IMR-90 (cell line): ENCODE data around the gene MTAP. TPM values are rescaled to one million over a fixed set of nuclear protein-coding genes. Genes with fewer than 3 reads are reported as not detected.

Experiments
- ATAC-seq: fragments of 200-7000 bp; cut with Tn5 transposase; 2 replicates; pipeline ENCODE4 v1.9.1; 2020; ENCODE audit warnings: low read depth, mild to moderate bottlenecking, moderate library complexity
- BruUV-seq: library from RNA; stranded (reverse); fragments of 400-500 nt; replicated peaks from 2 replicates; lab custom pipeline; 2021; lab: Mats Ljungman, UMichigan
- CTCF ChIA-PET: fragments of 300-600 bp; formaldehyde crosslinking; extraction: SDS; loops from one replicate; lab custom pipeline; 2021; ENCODE audit warnings: antibody characterized with exemption; lab: Yijun Ruan, JAX
- POLR2A ChIA-PET: fragments of 300-600 bp; sonication (Branson Sonifier 250); formaldehyde crosslinking; loops from one replicate; lab custom pipeline; 2022; ENCODE audit warnings: antibody characterized with exemption; ENCODE audit not compliant: unreplicated experiment; lab: Charles Lee
- DNase-seq: peaks from one replicate; pipeline ENCODE4 v3.0.0; 2013
- H2AFZ ChIP-seq: replicated peaks from 2 replicates; pipeline ENCODE3; 2013; ENCODE audit warnings: low read length, mild to moderate bottlenecking; ENCODE audit not compliant: poor library complexity
- H2AK5ac ChIP-seq: 2 replicates; pipeline ENCODE4 v1.6.1; 2013; ENCODE audit warnings: low read depth, low read length, inconsistent platforms
- H2AK9ac ChIP-seq: replicated peaks from 2 replicates; pipeline ENCODE3; 2013; ENCODE audit warnings: mild to moderate bottlenecking, low read depth, low read length, moderate library complexity; ENCODE audit not compliant: poor library complexity
- H2BK120ac ChIP-seq: 2 replicates; pipeline ENCODE4 v1.6.1; 2013; ENCODE audit warnings: low read depth, low read length, inconsistent platforms
- H2BK15ac ChIP-seq: 3 replicates; pipeline ENCODE4 v1.6.1; 2013; ENCODE audit warnings: low read depth, low read length, inconsistent platforms
- H2BK20ac ChIP-seq: 2 replicates; pipeline ENCODE4 v1.6.1; 2013; ENCODE audit warnings: low read depth, mild to moderate bottlenecking, inconsistent platforms, low read length, moderate library complexity
- H2BK5ac ChIP-seq: 2 replicates; pipeline ENCODE4 v1.6.1; 2013; ENCODE audit warnings: mild to moderate bottlenecking, low read depth, low read length, inconsistent platforms; ENCODE audit not compliant: poor library complexity, severe bottlenecking
- H3K14ac ChIP-seq: replicated peaks from 2 replicates; pipeline ENCODE4 v1.6.1; 2013; ENCODE audit warnings: low read depth, low read length, inconsistent platforms
- H3K18ac ChIP-seq: 2 replicates; pipeline ENCODE4 v1.6.1; 2013; ENCODE audit warnings: low read depth, low read length, control low read depth
- H3K23ac ChIP-seq: 2 replicates; pipeline ENCODE4 v1.6.1; 2013; ENCODE audit warnings: low read depth, low read length, inconsistent platforms
- H3K27ac ChIP-seq: 2 replicates; pipeline ENCODE4 v1.5.1; 2013; ENCODE audit warnings: mild to moderate bottlenecking, control low read depth, low read length; ENCODE audit not compliant: insufficient read depth
- H3K27me3 ChIP-seq: 2 replicates; pipeline ENCODE4 v1.6.1; 2013; ENCODE audit warnings: low read length; ENCODE audit not compliant: control insufficient read depth, insufficient read depth
- H3K36me3 ChIP-seq: 2 replicates; pipeline ENCODE4 v1.6.1; 2013; ENCODE audit warnings: low read length, mixed read lengths; ENCODE audit not compliant: control insufficient read depth, insufficient read depth
- H3K4ac ChIP-seq: 2 replicates; pipeline ENCODE4 v1.6.1; 2013; ENCODE audit warnings: low read depth, low read length, inconsistent platforms
- H3K4me1 ChIP-seq: 2 replicates; pipeline ENCODE4 v1.6.1; 2013; ENCODE audit warnings: low read length, mixed read lengths; ENCODE audit not compliant: control insufficient read depth, insufficient read depth
- H3K4me2 ChIP-seq: 2 replicates; pipeline ENCODE4 v1.6.1; 2013; ENCODE audit warnings: low read depth, mild to moderate bottlenecking, control low read depth, low read length, moderate library complexity
- H3K4me3 ChIP-seq: 2 replicates; pipeline ENCODE4 v1.5.1; 2013; ENCODE audit warnings: low read depth, mild to moderate bottlenecking, control low read depth, low read length, moderate library complexity; ENCODE audit not compliant: insufficient read depth
- H3K56ac ChIP-seq: 2 replicates; pipeline ENCODE4 v1.6.1; 2013; ENCODE audit warnings: low read length, inconsistent platforms; ENCODE audit not compliant: insufficient read depth; ENCODE audit errors: extremely low read depth
- H3K79me1 ChIP-seq, 2 experiments: 2 replicates each; pipeline ENCODE4 v1.6.1; 2013; ENCODE audit warnings: low read length in 2 of 2, inconsistent platforms in 1 of 2, low read depth in 1 of 2
- H3K9ac ChIP-seq: 2 replicates; pipeline ENCODE4 v1.6.1; 2013; ENCODE audit warnings: low read depth, low read length, control low read depth
- H3K9me1 ChIP-seq: 2 replicates; pipeline ENCODE4 v1.6.1; 2013; ENCODE audit warnings: low read length, inconsistent platforms; ENCODE audit not compliant: insufficient read depth
- H3K9me3 ChIP-seq: 2 replicates; pipeline ENCODE4 v1.6.1; 2013; ENCODE audit warnings: low read length; ENCODE audit not compliant: control insufficient read depth, insufficient read depth
- H4K20me1 ChIP-seq: 2 replicates; pipeline ENCODE4 v1.6.1; 2013; ENCODE audit warnings: low read length, inconsistent platforms; ENCODE audit not compliant: insufficient read depth
- H4K5ac ChIP-seq: 2 replicates; pipeline ENCODE4 v1.6.1; 2013; ENCODE audit warnings: mild to moderate bottlenecking, low read depth, low read length, control low read depth
- H4K8ac ChIP-seq, 2 experiments: 2 replicates each; pipeline ENCODE4 v1.6.1; 2013; ENCODE audit warnings: low read depth in 2 of 2, low read length in 2 of 2, control low read depth in 1 of 2, inconsistent platforms in 1 of 2
- H4K91ac ChIP-seq: 2 replicates; pipeline ENCODE4 v1.6.1; 2013; ENCODE audit warnings: low read depth, low read length, inconsistent platforms; ENCODE audit not compliant: insufficient read depth
- CEBPB ChIP-seq: IDR thresholded peaks from 2 replicates; pipeline ENCODE4 v1.6.1; 2012; ENCODE audit warnings: low read depth, low read length, improper control_type of control experiment
- CHD1 ChIP-seq: IDR thresholded peaks from 2 replicates; pipeline ENCODE4 v1.6.1; 2012; ENCODE audit warnings: low read depth, low read length, improper control_type of control experiment
- NFE2L2 ChIP-seq: fragments of 150-350 bp; IDR thresholded peaks from 2 replicates; pipeline ENCODE4 v1.6.1; 2016; ENCODE audit warnings: low read depth, mild to moderate bottlenecking, low read length
- POLR2A ChIP-seq: IDR thresholded peaks from 2 replicates; pipeline ENCODE4 v1.6.1; 2012; ENCODE audit warnings: mild to moderate bottlenecking, low read depth, low read length
- WGBS, 2 experiments: methylation state at CpG; one replicate each; pipeline versions ENCODE4 v1.1.5 to v1.1.7; 2013; ENCODE audit warnings: missing lambda C conversion rate in 2 of 2; ENCODE audit not compliant: insufficient read length in 1 of 2; ENCODE audit errors: extremely low coverage in 2 of 2; 5-methylcytosine and 5-hydroxymethylcytosine counted together
- dilution Hi-C: fragments of 300-500 bp; cut with HindIII; formaldehyde crosslinking; loops from one replicate; pipeline ENCODE4 v1.14.3; 2018; ENCODE audit warnings: low sequenced_read_pairs; ENCODE audit not compliant: unreplicated experiment
- in situ Hi-C: fragments of 300-500 bp; cut with MboI; formaldehyde crosslinking; loops from 3 replicates; pipeline ENCODE4 v1.14.3; 2019; ENCODE audit warnings: low sequenced_read_pairs, inconsistent platforms, mixed read lengths
- intact Hi-C: fragments of 100-400 bp; cut with micrococcal nuclease; formaldehyde crosslinking; loops from 2 replicates; pipeline ENCODE4 v1.10.0; 2022
- polyA plus RNA-seq, 3 experiments: library from polyadenylated mRNA; depleted of rRNA; stranded (reverse); fragments of >200 nt; gene quantifications; 2 replicates each; pipeline ENCODE4 v1.2.3, GENCODE V29; 2012; ENCODE audit warnings: low replicate concordance in 1 of 3
- total RNA-seq: library from RNA; depleted of rRNA; stranded (reverse); fragments of >200 nt; gene quantifications from 2 replicates; pipeline ENCODE4 v1.2.3, GENCODE V29; 2012
- TF ChIP-seq, protein P1 (sequence below): fragments of 150-350 bp; IDR thresholded peaks from 2 replicates; pipeline ENCODE4 v1.6.1; 2017; ENCODE audit warnings: mild to moderate bottlenecking, antibody characterized with exemption, low read length, low read depth

MTAP gene
- total and polyA plus RNA-seq, 2 of the 4 experiments (the other 2 are of a cell fraction) = 15.7 to 50.9 TPM

- no peak for TF ChIP-seq NFE2L2
Measured at GRCh38 chr9:21831841-21832509, 29.5 kb downstream of the MTAP start (continued).

- H4K5ac ChIP-seq = no peak overlapping the region
Measured at GRCh38 chr9:21833090-21833801, 30.8 kb downstream of the MTAP start.

More at GRCh38 chr9:21833090-21833801, 30.8 kb downstream of the MTAP start:
- DNase-seq (no peak), ATAC-seq (no peak)
- POLR2A ChIA-PET = no interaction called here
- Histone ChIP-seq H3K9me1 (peaks cover 8% of the 10 kb centered on the region; the same call in 1 of the 2 replicates), H3K4me3 (no peak overlapping the region), H3K79me1 (peaks cover 40 to 67% of the 10 kb centered on the region in 2 experiments), H3K27ac (no peak overlapping the region), H2BK5ac (peak overlapping the region; percentile 23), H3K9me3 (no peaks in the 10 kb centered on the region), H4K20me1 (no peaks in the 10 kb centered on the region; the same call in 1 of the 2 replicates), H3K36me3 (peaks cover 16% of the 10 kb centered on the region), H3K27me3 (no peaks in the 10 kb centered on the region), H4K91ac (no peak overlapping the region), H4K8ac (no peak overlapping the region), H3K9ac (no peak overlapping the region), H3K23ac (no peak overlapping the region), H2AK5ac (peak overlapping the region; percentile 25; the same call in 1 of the 2 replicates), H2BK120ac (0 out of 2 replicates have a peak overlapping the region, but pooled peaks have one; percentile 22), H2AK9ac (no peak overlapping the region), H3K56ac (no peak overlapping the region), H3K4ac (peak overlapping the region; percentile 42; the same call in 1 of the 2 replicates), H3K14ac (no peak overlapping the region; the same call in 1 of the 2 replicates), H3K4me2 (no peak overlapping the region), H2BK15ac (peak overlapping the region; percentile 67; the same call in 1 of the 3 replicates), H2BK20ac (peak overlapping the region; percentile 10; the same call in 1 of the 2 replicates), H2AFZ (no peak overlapping the region), H3K18ac (no peak overlapping the region; the same call in 1 of the 2 replicates), H3K4me1 (peaks cover 28% of the 10 kb centered on the region)
- intact Hi-C loops = loop anchor here (5.0 kb wide), 1 partner anchor 134 kb away; no protein-coding TSS in a partner anchor
- CTCF ChIA-PET = no interaction called here
- BruUV-seq = no TSS peak
- no CpG with 5 or more reads among the region's 8 CpGs for WGBS, 2 experiments
- dilution Hi-C loops = no loop called here
- TF ChIP-seq POLR2A (no peak), CHD1 (no peak), CEBPB (no peak)
- TF ChIP-seq, protein P1, sequence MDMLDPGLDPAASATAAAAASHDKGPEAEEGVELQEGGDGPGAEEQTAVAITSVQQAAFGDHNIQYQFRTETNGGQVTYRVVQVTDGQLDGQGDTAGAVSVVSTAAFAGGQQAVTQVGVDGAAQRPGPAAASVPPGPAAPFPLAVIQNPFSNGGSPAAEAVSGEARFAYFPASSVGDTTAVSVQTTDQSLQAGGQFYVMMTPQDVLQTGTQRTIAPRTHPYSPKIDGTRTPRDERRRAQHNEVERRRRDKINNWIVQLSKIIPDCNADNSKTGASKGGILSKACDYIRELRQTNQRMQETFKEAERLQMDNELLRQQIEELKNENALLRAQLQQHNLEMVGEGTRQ = no peak
- in situ Hi-C loops = no loop called here
